Ectodermal cell (in vitro differentiated cells): Measurements from ENCODE around the gene TRPM2.

ENCODE experiments used
- H3K27ac ChIP-seq: 2 replicates; pipeline ENCODE4 v1.7.0; 2013; ENCODE audit warnings: mild to moderate bottlenecking, low read depth, low read length; ENCODE audit not compliant: insufficient read depth, poor library complexity, severe bottlenecking
- H3K27me3 ChIP-seq: 2 replicates; pipeline ENCODE4 v1.7.0; 2013; ENCODE audit warnings: mild to moderate bottlenecking, low read length; ENCODE audit not compliant: insufficient read depth, control insufficient read depth, poor library complexity, severe bottlenecking
- H3K36me3 ChIP-seq: one replicate; pipeline ENCODE4 v1.7.0; 2013; ENCODE audit warnings: low read length; ENCODE audit not compliant: control insufficient read depth, insufficient read depth
- H3K4me1 ChIP-seq: one replicate; pipeline ENCODE4 v1.7.0; 2013; ENCODE audit warnings: low read length; ENCODE audit not compliant: control insufficient read depth, insufficient read depth
- H3K4me3 ChIP-seq: 2 replicates; pipeline ENCODE4 v1.7.0; 2013; ENCODE audit warnings: low read depth, low read length, control low read depth; ENCODE audit not compliant: insufficient read depth
- H3K9me3 ChIP-seq: 2 replicates; pipeline ENCODE4 v1.7.0; 2013; ENCODE audit warnings: mild to moderate bottlenecking, low read length, moderate library complexity; ENCODE audit not compliant: control insufficient read depth
- WGBS, 2 experiments: methylation state at CpG; one replicate each; pipeline ENCODE4 v1.1.7; 2013; ENCODE audit warnings: missing lambda C conversion rate in 2 of 2; 5-methylcytosine and 5-hydroxymethylcytosine counted together

TRPM2 gene

DNA sequence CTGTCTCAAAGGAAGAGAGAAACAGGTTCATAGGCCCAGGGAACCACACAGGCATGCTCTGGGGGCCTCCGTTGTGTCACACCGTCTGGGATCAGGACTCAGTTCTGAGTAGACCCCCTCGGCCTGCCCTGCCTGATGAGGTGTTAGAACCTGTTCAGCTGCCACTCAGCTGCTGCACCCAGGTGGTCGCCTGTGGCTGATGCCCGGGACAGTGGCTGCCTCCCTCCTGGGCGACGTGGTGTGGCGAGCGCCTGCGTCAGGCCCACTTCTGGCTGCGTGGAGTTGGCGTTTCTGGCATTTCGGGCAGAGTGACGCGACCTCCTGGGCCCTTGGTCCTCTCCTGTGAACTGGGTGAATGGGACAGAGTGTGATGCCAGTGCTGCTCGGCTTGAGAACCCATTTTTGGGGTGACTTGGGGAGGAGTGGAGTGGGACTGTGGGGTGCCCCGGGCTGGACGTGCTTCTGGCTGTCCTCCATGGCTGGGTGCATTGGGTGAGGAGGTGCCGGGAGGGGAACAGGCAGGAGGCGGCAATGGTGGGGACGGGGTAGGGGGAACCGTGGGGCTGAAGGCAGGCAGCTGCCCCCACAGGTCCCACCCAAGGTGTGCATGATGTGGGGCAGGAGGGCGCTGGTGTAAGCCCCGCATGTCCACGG is 25.1 kb upstream of the TRPM2 start:
- no peak overlapping the region for H3K27ac ChIP-seq
- H3K4me3 ChIP-seq = no peak overlapping the region
- H3K36me3 ChIP-seq = peaks cover 4% of the 10 kb centered on the region
- no peaks in the 10 kb centered on the region for H3K9me3 ChIP-seq
- H3K27me3 ChIP-seq = no peaks in the 10 kb centered on the region
- no peaks in the 10 kb centered on the region for H3K4me1 ChIP-seq
- 93 to 94% methylated on average over 25 of the region's 25 CpGs for WGBS, 2 experiments

DNA sequence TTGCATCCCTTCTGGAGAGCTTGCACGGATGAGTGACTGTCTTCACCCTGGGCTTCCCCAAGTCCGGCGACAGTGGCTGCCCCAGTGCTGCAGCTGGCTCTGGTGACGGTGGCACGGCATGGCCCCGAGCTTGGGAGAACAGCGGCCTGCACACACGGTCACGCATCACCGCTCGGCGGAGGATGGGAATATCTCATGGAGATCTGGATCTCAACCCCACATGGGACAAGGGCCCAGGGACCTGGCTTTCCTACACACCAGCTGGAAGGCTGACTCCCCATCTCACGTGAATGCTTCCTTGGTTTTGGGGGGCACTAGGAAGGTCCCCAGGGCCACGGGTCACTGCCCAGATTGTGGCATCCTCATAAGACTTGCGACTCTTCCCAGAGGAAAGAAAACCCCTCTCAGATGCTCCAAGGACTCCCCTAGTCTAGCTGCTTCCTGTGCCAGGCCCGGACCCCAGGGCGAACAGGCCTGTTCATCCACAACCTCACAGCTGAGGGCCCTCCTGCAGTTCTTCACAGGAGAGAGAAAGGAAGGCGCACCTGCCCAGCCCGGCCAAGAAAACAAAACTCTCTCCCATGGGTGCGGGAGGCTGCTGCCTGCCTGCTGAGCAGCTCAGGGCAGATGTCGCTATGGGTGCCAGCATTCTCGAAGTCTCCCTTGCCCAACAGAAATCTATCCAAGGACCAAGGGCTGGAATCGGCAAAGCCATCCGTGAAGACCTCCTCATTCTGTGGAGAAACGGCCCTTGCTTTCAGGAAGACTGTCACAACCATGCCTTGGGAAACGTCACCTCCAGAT is 24.1 kb upstream of the TRPM2 start:
- WGBS, 2 experiments = 94% methylated on average over 26 of the region's 26 CpGs
- Histone ChIP-seq H3K4me3 (no peak overlapping the region), H3K36me3 (peaks cover 4% of the 10 kb centered on the region), H3K27ac (no peak overlapping the region), H3K9me3 (no peaks in the 10 kb centered on the region), H3K27me3 (no peaks in the 10 kb centered on the region), H3K4me1 (no peaks in the 10 kb centered on the region)

DNA sequence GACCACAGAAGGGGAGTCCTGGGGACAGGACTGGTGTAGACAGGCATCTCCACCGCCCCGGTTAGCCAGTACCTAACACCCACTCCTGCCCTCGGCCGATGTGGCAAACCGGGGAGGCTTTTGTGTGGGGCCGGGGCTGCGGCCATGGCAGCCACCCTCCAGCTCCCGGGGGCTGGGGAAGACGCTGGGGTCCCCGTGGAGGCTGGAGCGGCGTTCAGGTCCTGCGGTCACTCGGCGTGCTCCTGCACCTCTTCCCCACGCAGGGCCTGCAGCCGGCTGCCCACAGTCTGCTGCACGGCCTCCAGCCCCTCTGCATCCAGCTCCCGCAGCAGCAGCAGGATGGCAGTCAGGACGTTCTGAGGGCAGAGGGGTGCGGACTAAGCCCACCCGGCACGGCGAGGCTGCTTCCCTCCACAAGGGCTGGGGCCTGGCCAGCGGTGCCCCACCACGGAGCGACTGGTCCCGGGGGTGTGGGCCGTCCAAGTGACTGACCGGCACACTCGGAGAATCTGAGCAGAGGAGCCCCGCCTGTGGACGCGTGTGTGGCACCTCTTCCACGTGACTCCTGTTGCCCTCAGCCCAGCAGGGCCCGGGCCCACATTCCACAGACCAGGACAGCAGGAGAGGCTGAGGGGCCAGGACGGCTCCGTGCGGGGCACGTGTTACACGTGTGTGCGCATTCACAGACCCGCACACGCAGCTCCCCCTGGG is 23.3 kb upstream of the TRPM2 start:
- Histone ChIP-seq H3K36me3 (peaks cover 4% of the 10 kb centered on the region), H3K4me1 (no peaks in the 10 kb centered on the region), H3K9me3 (no peaks in the 10 kb centered on the region), H3K27me3 (no peaks in the 10 kb centered on the region), H3K4me3 (no peak overlapping the region), H3K27ac (no peak overlapping the region)
- WGBS, 2 experiments = 93% methylated on average over 44 of the region's 44 CpGs

DNA sequence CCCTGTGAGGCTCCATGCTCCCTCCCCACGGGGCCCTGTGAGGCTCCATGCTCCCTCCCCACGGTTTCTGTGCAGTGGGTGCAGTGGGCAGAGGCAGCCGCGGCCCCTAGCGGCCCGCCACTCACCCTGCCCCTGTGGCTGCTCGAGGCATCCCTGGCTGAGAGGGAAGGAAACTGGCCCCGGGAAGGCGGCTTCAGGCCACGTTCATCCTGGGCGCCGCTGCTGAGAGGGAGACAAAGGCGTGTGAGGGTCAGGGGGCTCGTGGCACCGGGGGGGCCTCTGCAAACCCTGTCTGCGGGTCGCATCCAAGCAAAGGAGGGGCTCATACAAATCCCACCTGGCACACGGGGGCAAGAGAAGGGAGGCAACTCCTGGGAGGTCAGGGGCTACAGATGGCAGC is 22.7 kb upstream of the TRPM2 start:
- H3K9me3 ChIP-seq = no peaks in the 10 kb centered on the region
- H3K4me3 ChIP-seq = no peak overlapping the region
- WGBS, 2 experiments = 93 to 96% methylated on average over 18 of the region's 18 CpGs
- H3K36me3 ChIP-seq = peaks cover 3% of the 10 kb centered on the region
- H3K4me1 ChIP-seq = no peaks in the 10 kb centered on the region
- no peak overlapping the region for H3K27ac ChIP-seq
- H3K27me3 ChIP-seq = no peaks in the 10 kb centered on the region

DNA sequence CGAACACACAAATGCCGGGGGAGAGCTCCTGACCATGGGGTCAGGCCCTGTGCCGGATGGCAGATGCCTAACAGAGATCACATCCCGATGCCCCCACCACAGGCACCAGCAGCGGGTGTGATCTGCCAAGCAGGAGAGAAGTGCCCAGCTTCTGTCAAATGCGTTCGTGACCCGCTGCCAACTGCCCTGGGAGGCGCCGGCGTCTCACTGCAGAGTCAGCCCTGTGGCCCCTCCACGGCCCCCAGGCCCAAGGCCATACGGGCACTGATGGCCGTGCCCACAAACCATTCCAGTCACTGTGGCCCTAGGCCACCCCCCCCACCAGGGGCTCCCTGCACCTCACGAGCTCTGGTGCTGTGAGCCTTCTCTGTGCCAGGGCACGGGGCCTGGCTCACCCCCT is 22.2 kb upstream of the TRPM2 start:
- H3K9me3 ChIP-seq = no peaks in the 10 kb centered on the region
- H3K27ac ChIP-seq = no peak overlapping the region
- H3K27me3 ChIP-seq = no peaks in the 10 kb centered on the region
- 93 to 95% methylated on average over 16 of the region's 16 CpGs for WGBS, 2 experiments
- H3K4me3 ChIP-seq = no peak overlapping the region
- no peaks in the 10 kb centered on the region for H3K4me1 ChIP-seq
- H3K36me3 ChIP-seq = no peaks in the 10 kb centered on the region

DNA sequence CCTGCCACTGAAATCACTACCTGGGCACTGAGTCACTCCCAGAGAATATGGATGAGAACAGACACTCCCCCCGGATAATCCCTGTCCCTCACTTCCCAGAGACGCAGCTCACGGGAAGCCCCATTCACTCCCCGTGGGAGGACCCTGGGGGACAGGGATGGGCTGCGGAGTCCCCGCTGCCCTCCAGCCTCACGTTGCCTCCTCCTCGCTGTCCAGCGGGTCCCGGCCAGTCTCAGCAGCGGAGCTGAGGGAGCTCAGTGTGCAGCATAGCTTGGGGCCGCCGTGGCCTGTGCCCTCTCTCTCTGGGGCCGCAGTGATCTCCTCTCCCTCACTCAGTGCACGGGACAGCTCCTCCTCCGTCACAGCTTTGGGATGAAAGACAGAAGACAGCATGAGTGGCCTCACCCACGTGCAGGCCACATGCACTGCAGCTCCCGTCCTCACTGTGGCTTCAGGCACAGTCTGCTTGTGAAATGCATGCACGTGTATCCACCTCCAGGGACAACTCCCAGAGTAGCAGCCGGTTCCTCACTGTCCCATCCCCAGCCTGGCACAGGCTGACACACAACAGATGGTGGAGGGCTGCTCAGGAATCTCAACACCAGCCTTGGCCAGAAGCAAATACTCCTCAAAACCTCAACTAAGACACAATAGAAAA is 21.6 kb upstream of the TRPM2 start:
- 87 to 89% methylated on average over 20 of the region's 20 CpGs for WGBS, 2 experiments

DNA sequence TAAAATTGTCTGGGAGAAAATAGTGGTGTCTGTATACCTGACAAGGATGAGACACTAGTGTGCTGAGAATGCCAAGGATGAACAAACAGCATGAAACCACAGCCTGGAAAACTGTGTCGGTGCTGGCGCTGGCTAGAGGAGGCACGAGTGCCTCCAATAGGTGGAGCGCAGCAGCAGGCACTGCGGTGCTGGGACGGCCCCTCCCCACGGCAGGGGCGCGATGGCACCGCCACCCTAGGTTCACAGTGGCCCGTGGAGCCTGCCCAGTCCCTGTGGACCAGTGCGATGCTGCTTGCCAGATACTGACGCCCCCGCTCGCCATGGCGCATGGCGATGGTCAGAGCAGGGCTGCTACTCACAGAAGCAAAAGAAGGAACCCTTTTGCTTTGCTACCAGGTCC is 21.0 kb upstream of the TRPM2 start:
- H3K4me1 ChIP-seq = no peaks in the 10 kb centered on the region
- no peaks in the 10 kb centered on the region for H3K36me3 ChIP-seq
- H3K9me3 ChIP-seq = no peaks in the 10 kb centered on the region
- H3K4me3 ChIP-seq = no peak overlapping the region
- H3K27me3 ChIP-seq = no peaks in the 10 kb centered on the region
- no peak overlapping the region for H3K27ac ChIP-seq
- 92 to 94% methylated on average over 17 of the region's 17 CpGs for WGBS, 2 experiments

More for the DNA sequence above, 21.6 kb upstream of the TRPM2 start:
- Histone ChIP-seq H3K4me3 (no peak overlapping the region), H3K4me1 (no peaks in the 10 kb centered on the region), H3K27me3 (no peaks in the 10 kb centered on the region), H3K9me3 (no peaks in the 10 kb centered on the region), H3K27ac (no peak overlapping the region), H3K36me3 (no peaks in the 10 kb centered on the region)

DNA sequence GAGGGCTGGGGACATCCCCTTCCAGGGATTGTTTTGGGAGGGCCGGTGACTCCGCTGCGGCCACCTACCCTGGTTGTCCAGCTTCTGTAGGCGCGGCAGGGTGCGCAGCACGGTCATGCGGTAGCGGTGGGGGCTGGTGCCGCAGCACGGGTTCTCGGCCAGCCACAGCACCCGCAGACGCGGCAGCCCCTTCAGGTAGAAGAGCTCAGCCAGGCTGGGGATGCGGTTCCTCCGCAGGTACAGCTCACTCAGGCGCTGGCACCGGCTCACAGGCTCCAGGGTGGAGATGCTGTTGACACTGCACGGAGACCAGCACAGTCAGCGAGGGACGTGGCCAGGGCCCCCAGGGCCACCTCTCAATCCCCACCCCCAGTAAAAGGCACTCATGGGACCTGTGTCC is 20.5 kb upstream of the TRPM2 start:
- Histone ChIP-seq H3K4me1 (peaks cover 3% of the 10 kb centered on the region), H3K36me3 (no peaks in the 10 kb centered on the region), H3K27me3 (no peaks in the 10 kb centered on the region), H3K9me3 (no peaks in the 10 kb centered on the region), H3K27ac (no peak overlapping the region), H3K4me3 (no peak overlapping the region)
- WGBS, 2 experiments = 95% methylated on average over 22 of the region's 22 CpGs

DNA sequence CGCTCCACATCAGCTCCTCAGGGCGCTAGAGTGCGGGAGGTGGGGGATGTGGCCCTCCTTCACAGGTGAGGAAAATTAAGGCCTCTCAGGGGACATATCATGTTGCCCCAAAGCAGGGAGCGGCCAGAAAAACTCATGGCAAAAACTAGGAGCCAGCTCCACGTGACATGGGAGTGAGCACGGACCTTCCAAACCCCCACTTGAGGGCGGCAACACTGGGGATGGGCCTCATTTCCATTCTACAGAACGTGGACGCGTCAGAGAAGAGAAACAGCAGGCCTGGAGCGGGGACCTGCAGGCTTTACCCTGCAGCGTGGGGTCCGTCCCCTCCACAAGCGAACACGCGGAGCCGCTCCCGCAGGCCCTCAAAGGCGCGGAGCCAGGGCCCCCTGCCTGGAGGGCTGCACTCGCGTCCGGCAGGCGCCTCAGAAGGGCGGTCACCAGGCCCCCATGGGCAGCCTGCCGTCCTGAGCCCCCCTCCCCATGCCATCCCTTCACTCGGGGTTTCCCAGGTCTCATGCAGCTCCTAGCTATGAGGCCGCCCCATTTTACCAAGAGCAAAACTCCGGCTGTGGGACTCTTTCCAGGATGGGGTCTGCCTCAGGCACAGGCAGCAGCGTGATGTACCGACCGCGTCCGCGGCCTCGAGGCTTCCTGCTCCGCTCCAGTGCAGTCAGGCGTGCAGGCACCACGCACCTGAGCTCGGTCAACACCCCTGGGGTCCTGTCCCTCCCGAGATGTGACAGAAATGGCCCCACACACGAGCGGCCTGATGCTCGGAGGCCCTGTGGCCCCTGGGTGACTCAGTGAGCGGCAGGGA is 19.7 kb upstream of the TRPM2 start:
- Histone ChIP-seq H3K27me3 (no peaks in the 10 kb centered on the region), H3K4me3 (no peak overlapping the region), H3K4me1 (peaks cover 5% of the 10 kb centered on the region), H3K27ac (no peak overlapping the region), H3K9me3 (no peaks in the 10 kb centered on the region), H3K36me3 (no peaks in the 10 kb centered on the region)
- WGBS, 2 experiments = 91% methylated on average over 45 of the region's 45 CpGs
